ENCODE measurements around the gene TDRD1.

Gene TDRD1

DNA sequence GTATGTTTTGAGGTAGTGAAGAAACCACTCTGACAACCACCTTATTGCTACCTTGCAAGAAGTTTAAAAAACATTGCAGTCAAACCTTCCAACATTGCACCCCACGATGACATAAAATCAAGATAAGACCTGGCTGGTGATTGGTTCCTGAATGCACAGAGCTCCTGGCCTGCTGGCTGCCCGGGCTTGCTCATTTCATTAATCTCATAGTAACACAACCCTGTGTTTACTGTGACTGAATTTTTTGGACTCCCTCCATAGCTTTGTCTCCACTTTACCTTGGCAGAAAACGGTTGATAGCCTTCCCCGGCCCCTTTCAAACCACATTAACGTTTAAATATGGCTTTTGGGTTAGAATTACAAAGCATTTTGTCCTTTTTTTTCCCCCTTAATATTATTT lies 87.4 kb downstream of the TDRD1 start:
- H3K9me3 ChIP-seq (ENCODE audit: insufficient read depth, low read depth, low read length) = no peaks in the 10 kb centered on the region
- peaks cover 2 to 3% of the 10 kb centered on the region in 2 experiments for H3K4me1 ChIP-seq (ENCODE audit: control insufficient read depth in 1 of 2, insufficient read depth in 2 of 2, low read length in 2 of 2)
- H3K18ac ChIP-seq (ENCODE audit: low read length) = no peak overlapping the region
- no peak overlapping the region for H3K9ac ChIP-seq (ENCODE audit: low read length)
- no peak overlapping the region for H3K14ac ChIP-seq (ENCODE audit: low read length)
- no peak overlapping the region for H3K4me3 ChIP-seq (ENCODE audit: low read depth, low read length)
- no CpG with 5 or more reads among the region's 5 CpGs for WGBS (ENCODE audit: extremely low coverage, insufficient coverage, insufficient read length)
- no peaks in the 10 kb centered on the region for H3K36me3 ChIP-seq (ENCODE audit: control insufficient read depth in 1 of 2, insufficient read depth in 2 of 2, low read length in 2 of 2)
- H4K8ac ChIP-seq (ENCODE audit: low read depth, low read length) = no peak overlapping the region
- no peaks in the 10 kb centered on the region for H3K79me2 ChIP-seq (ENCODE audit: control insufficient read depth, insufficient read depth, low read length, poor library complexity)
- H2BK5ac ChIP-seq (ENCODE audit: low read depth, low read length, poor library complexity) = no peak overlapping the region
- no peaks in the 10 kb centered on the region for H3K27me3 ChIP-seq (ENCODE audit: insufficient read depth, low read length)
- peak overlapping the region; percentile 76 for H2AFZ ChIP-seq (ENCODE audit: insufficient read depth, low read length, poor library complexity)
- DNase-seq = no peak
- H3K4ac ChIP-seq (ENCODE audit: low read depth, low read length) = no peak overlapping the region
- no peak overlapping the region for H4K12ac ChIP-seq (ENCODE audit: low read depth, low read length)
- no peak overlapping the region for H3K23ac ChIP-seq (ENCODE audit: low read length)
- no peak overlapping the region for H2AK5ac ChIP-seq (ENCODE audit: low read length)
- no peak overlapping the region for H2BK120ac ChIP-seq (ENCODE audit: insufficient read depth, low read length, poor library complexity)
- H4K91ac ChIP-seq (ENCODE audit: low read depth, low read length) = no peak overlapping the region
- no peak overlapping the region for H2BK12ac ChIP-seq (ENCODE audit: low read length)
- no peaks in the 10 kb centered on the region for H3K79me1 ChIP-seq (ENCODE audit: low read length)
- no peak overlapping the region for H3K4me2 ChIP-seq (ENCODE audit: low read length)
- no peak overlapping the region for H3K27ac ChIP-seq (ENCODE audit: low read depth, low read length)

DNA sequence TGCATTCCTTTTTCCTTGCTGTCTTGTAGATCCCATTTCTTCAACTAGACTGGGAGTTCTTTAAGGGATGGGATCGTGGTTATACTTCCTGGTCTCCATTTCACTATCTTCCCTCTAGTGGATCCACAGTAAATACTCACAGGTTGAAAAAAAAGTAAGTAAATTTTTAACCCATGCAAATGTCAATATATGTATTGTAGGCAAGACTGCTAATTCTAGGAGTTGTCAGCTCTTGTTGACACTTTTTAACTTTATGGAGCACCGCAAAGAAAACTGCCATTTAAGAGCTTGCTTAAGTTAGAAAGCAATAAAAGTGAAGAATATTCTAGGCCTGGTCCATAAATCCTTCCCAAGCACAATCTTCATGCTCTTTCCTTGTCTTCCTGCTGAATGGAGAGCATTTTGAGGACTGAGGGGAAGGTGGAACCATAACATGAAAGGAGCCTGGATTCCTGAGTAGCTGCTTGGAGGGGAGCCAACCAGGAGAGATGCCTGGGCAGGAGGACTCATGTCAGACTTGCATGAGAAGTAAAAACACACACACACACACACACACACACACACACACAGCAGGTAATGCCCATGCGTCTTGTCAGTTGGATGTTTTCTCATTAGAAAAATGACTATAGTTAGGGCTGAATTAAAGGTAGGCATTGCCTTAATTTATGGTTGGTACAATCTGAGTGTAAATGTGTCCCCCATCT lies 92.1 kb downstream of the TDRD1 start:
- H4K12ac ChIP-seq (ENCODE audit: low read depth, low read length) = no peak overlapping the region
- H3K79me1 ChIP-seq (ENCODE audit: low read length) = peaks cover 1% of the 10 kb centered on the region
- no peak overlapping the region for H2BK5ac ChIP-seq (ENCODE audit: low read depth, low read length, poor library complexity)
- H3K27ac ChIP-seq (ENCODE audit: low read depth, low read length) = peak overlapping the region; percentile 4
- H3K4me3 ChIP-seq (ENCODE audit: low read depth, low read length) = no peak overlapping the region
- no peak overlapping the region for H3K18ac ChIP-seq (ENCODE audit: low read length)
- H3K4ac ChIP-seq (ENCODE audit: low read depth, low read length) = no peak overlapping the region
- peaks cover 6 to 7% of the 10 kb centered on the region in 2 experiments for H3K4me1 ChIP-seq (ENCODE audit: control insufficient read depth in 1 of 2, insufficient read depth in 2 of 2, low read length in 2 of 2)
- no CpG with 5 or more reads among the region's 3 CpGs for WGBS (ENCODE audit: extremely low coverage, insufficient coverage, insufficient read length)
- no peaks in the 10 kb centered on the region for H3K36me3 ChIP-seq (ENCODE audit: control insufficient read depth in 1 of 2, insufficient read depth in 2 of 2, low read length in 2 of 2)
- H3K9ac ChIP-seq (ENCODE audit: low read length) = no peak overlapping the region
- no peak overlapping the region for H2BK12ac ChIP-seq (ENCODE audit: low read length)
- H3K14ac ChIP-seq (ENCODE audit: low read length) = no peak overlapping the region
- no peak overlapping the region for H4K8ac ChIP-seq (ENCODE audit: low read depth, low read length)
- peaks cover 2% of the 10 kb centered on the region for H3K9me3 ChIP-seq (ENCODE audit: insufficient read depth, low read depth, low read length)
- H2AFZ ChIP-seq (ENCODE audit: insufficient read depth, low read length, poor library complexity) = no peak overlapping the region
- no peak overlapping the region for H4K91ac ChIP-seq (ENCODE audit: low read depth, low read length)
- no peak for DNase-seq
- no peak overlapping the region for H3K23ac ChIP-seq (ENCODE audit: low read length)
- H3K27me3 ChIP-seq (ENCODE audit: insufficient read depth, low read length) = no peaks in the 10 kb centered on the region
- H3K4me2 ChIP-seq (ENCODE audit: low read length) = no peak overlapping the region
- no peaks in the 10 kb centered on the region for H3K79me2 ChIP-seq (ENCODE audit: control insufficient read depth, insufficient read depth, low read length, poor library complexity)
- no peak overlapping the region for H2BK120ac ChIP-seq (ENCODE audit: insufficient read depth, low read length, poor library complexity)
- H2AK5ac ChIP-seq (ENCODE audit: low read length) = no peak overlapping the region

DNA sequence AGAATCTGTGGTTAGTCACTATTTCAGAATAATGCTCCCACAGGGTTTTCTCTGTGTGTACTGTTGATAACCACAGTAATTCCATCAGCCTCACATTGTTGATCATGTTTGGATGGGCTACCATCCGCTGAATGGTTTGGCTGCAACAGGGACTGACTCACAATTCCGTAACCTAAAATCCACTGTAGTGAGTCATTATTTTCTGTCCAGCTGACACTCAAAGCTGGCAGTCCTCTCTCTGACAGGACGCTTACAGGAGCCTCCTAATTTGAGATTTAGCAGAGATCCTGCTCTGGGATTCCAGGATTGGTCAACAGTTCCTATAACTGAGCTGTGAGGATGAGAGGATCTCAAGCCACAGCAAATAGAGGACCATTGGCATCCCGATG lies 92.6 kb downstream of the TDRD1 start:
- peaks cover 2% of the 10 kb centered on the region for H3K79me1 ChIP-seq (ENCODE audit: low read length)
- no peak overlapping the region for H2BK12ac ChIP-seq (ENCODE audit: low read length)
- no peak overlapping the region for H3K18ac ChIP-seq (ENCODE audit: low read length)
- H2BK120ac ChIP-seq (ENCODE audit: insufficient read depth, low read length, poor library complexity) = no peak overlapping the region
- no peak overlapping the region for H2AFZ ChIP-seq (ENCODE audit: insufficient read depth, low read length, poor library complexity)
- no peak overlapping the region for H3K4me3 ChIP-seq (ENCODE audit: low read depth, low read length)
- WGBS (ENCODE audit: extremely low coverage, insufficient coverage, insufficient read length) = no CpG with 5 or more reads among the region's 4 CpGs
- H3K23ac ChIP-seq (ENCODE audit: low read length) = no peak overlapping the region
- H3K4ac ChIP-seq (ENCODE audit: low read depth, low read length) = no peak overlapping the region
- DNase-seq = peak; percentile 52 to 80
- H3K9ac ChIP-seq (ENCODE audit: low read length) = no peak overlapping the region
- peaks cover 7 to 8% of the 10 kb centered on the region in 2 experiments for H3K4me1 ChIP-seq (ENCODE audit: control insufficient read depth in 1 of 2, insufficient read depth in 2 of 2, low read length in 2 of 2)
- H4K8ac ChIP-seq (ENCODE audit: low read depth, low read length) = no peak overlapping the region
- H3K79me2 ChIP-seq (ENCODE audit: control insufficient read depth, insufficient read depth, low read length, poor library complexity) = no peaks in the 10 kb centered on the region
- no peak overlapping the region for H3K14ac ChIP-seq (ENCODE audit: low read length)
- H2BK5ac ChIP-seq (ENCODE audit: low read depth, low read length, poor library complexity) = no peak overlapping the region
- H3K4me2 ChIP-seq (ENCODE audit: low read length) = no peak overlapping the region
- H2AK5ac ChIP-seq (ENCODE audit: low read length) = no peak overlapping the region
- H3K36me3 ChIP-seq (ENCODE audit: control insufficient read depth in 1 of 2, insufficient read depth in 2 of 2, low read length in 2 of 2) = no peaks in the 10 kb centered on the region
- no peaks in the 10 kb centered on the region for H3K27me3 ChIP-seq (ENCODE audit: insufficient read depth, low read length)
- H3K9me3 ChIP-seq (ENCODE audit: insufficient read depth, low read depth, low read length) = peaks cover 2% of the 10 kb centered on the region
- no peak overlapping the region for H4K91ac ChIP-seq (ENCODE audit: low read depth, low read length)
- H4K12ac ChIP-seq (ENCODE audit: low read depth, low read length) = no peak overlapping the region
- H3K27ac ChIP-seq (ENCODE audit: low read depth, low read length) = no peak overlapping the region

DNA sequence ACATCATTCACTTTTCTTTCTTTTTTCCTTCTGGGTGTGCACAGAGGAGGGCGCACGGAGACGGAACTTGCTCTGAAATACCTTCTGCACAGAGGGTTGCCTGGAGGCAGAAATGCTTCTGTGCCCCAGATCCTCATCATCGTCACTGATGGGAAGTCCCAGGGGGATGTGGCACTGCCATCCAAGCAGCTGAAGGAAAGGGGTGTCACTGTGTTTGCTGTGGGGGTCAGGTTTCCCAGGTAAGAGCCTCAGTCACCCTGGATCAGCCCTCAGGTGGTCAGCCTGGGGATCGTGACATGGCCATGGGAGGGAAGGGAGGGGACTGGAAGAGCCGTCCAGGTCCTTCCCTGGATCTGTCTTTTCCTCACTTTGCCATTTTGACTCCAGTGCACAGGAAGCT lies 93.5 kb downstream of the TDRD1 start:
- no CpG with 5 or more reads among the region's 6 CpGs for WGBS (ENCODE audit: extremely low coverage, insufficient coverage, insufficient read length)
- peak overlapping the region; percentile 28 for H3K4me3 ChIP-seq (ENCODE audit: low read depth, low read length)
- no peak overlapping the region for H3K4ac ChIP-seq (ENCODE audit: low read depth, low read length)
- no peak overlapping the region for H4K91ac ChIP-seq (ENCODE audit: low read depth, low read length)
- peaks cover 2% of the 10 kb centered on the region for H3K79me1 ChIP-seq (ENCODE audit: low read length)
- peak overlapping the region; percentile 11 for H2BK12ac ChIP-seq (ENCODE audit: low read length)
- H2BK5ac ChIP-seq (ENCODE audit: low read depth, low read length, poor library complexity) = no peak overlapping the region
- no peak overlapping the region for H3K9ac ChIP-seq (ENCODE audit: low read length)
- no peak overlapping the region for H3K4me2 ChIP-seq (ENCODE audit: low read length)
- H3K4me1 ChIP-seq (ENCODE audit: control insufficient read depth in 1 of 2, insufficient read depth in 2 of 2, low read length in 2 of 2) = peaks cover 7 to 9% of the 10 kb centered on the region in 2 experiments
- no peak overlapping the region for H2AK5ac ChIP-seq (ENCODE audit: low read length)
- H3K79me2 ChIP-seq (ENCODE audit: control insufficient read depth, insufficient read depth, low read length, poor library complexity) = no peaks in the 10 kb centered on the region
- H2AFZ ChIP-seq (ENCODE audit: insufficient read depth, low read length, poor library complexity) = no peak overlapping the region
- no peak overlapping the region for H4K8ac ChIP-seq (ENCODE audit: low read depth, low read length)
- H3K14ac ChIP-seq (ENCODE audit: low read length) = no peak overlapping the region
- H3K23ac ChIP-seq (ENCODE audit: low read length) = no peak overlapping the region
- H4K12ac ChIP-seq (ENCODE audit: low read depth, low read length) = no peak overlapping the region
- no peaks in the 10 kb centered on the region for H3K27me3 ChIP-seq (ENCODE audit: insufficient read depth, low read length)
- H3K36me3 ChIP-seq (ENCODE audit: control insufficient read depth in 1 of 2, insufficient read depth in 2 of 2, low read length in 2 of 2) = no peaks in the 10 kb centered on the region
- no peak overlapping the region for H3K27ac ChIP-seq (ENCODE audit: low read depth, low read length)
- H2BK120ac ChIP-seq (ENCODE audit: insufficient read depth, low read length, poor library complexity) = no peak overlapping the region
- H3K18ac ChIP-seq (ENCODE audit: low read length) = no peak overlapping the region
- H3K9me3 ChIP-seq (ENCODE audit: insufficient read depth, low read depth, low read length) = peaks cover 2% of the 10 kb centered on the region
- no peak for DNase-seq
